GM18520 (cell line): ENCODE measurements around the gene KIF20A.
"Not testable (repeated sequence)": the region's sequence is repeated elsewhere in the genome, so short reads cannot be mapped to it uniquely, and the experiment has no call there.

ENCODE experiments used
- ATAC-seq: cut with Tn5 transposase; IDR thresholded peaks from one replicate; pipeline ENCODE4 v1.9.1; 2021; ENCODE audit not compliant: unreplicated experiment

The KIF20A gene

GRCh38 chr5:138182808-138183207 is 3.9 kb downstream of the KIF20A start:
- ATAC-seq = no peak

- no peak for ATAC-seq
Measured at GRCh38 chr5:138186002-138186447, 7.1 kb downstream of the KIF20A start.

GRCh38 chr5:138188626-138189025 is 9.7 kb downstream of the KIF20A start:
- no peak for ATAC-seq

DNA sequence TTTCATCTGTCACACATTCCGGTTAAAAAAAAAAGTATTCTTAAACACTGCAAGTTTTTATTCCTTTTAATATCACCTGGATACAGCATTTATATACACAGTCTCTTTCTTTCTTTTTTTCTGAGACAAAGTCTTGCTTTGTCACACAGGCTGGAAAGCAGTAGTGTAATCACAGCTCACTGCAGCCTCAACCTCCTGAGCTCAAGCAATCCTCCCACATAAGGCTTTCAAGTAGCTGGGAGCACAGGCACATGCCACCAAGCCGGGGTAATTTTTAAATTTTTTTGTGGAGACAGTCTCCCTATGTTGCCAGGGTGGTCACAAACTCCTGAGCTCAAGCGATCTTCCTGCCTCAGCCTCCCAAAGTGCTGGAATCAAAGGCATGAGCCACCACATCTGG is 13.9 kb downstream of the KIF20A start:
- no peak for ATAC-seq

DNA sequence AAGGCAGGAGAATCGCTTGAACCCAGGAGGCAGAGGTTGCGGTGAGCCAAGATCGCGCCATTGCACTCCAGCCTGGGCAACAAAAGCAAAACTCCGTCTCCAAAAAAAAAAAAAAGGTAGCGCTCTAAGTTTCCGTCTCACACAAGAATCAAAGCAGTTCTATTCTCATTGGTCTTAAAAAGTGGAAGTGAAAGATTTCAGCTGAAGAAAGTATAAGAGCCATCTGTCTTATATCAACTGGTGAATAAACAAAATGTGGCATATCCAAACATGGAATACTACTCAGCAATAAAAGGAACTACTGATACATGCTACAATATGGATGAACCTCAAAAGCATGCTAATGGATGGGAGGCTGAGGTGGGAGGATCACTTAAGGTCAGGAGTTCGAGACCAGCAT is 14.9 kb downstream of the KIF20A start:
- ATAC-seq = not testable (repeated sequence)

- no peak for ATAC-seq
Measured at GRCh38 chr5:138210985-138211384, 32.1 kb downstream of the KIF20A start.

- no peak for ATAC-seq
Measured at GRCh38 chr5:138212828-138213160, 33.9 kb downstream of the KIF20A start.

- ATAC-seq = peak; percentile 94
Measured at GRCh38 chr5:138213161-138214029, 34.5 kb downstream of the KIF20A start, which contains the start of gene CDC23. Gene CDC23, minus strand, starts transcription at chr5:138213323. Its CDS starts 11 bp downstream, at chr5:138213312.

- ATAC-seq = no peak
Measured at GRCh38 chr5:138216799-138217198, 37.9 kb downstream of the KIF20A start.

DNA sequence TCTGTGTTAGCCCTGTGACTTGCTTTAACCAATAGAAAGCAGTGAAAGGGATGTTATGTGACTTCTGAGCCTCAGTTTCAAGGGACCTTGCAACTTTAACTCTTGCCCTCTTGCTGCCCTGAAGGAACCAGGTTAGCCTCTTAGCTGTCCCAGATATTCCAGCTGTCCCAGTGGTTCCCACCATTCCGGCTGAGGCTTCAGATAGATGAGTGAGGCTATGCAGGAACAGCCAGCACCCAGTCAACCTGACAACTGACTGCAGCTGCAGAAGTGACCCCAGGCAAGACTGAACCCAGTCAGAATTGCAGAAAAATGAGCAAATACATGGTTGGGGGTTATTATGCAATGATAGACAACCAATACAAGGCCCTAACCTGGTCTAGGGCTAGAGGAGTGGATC is 44.6 kb downstream of the KIF20A start:
- ATAC-seq = no peak

GRCh38 chr5:138224712-138225111 is 45.8 kb downstream of the KIF20A start:
- ATAC-seq = no peak

DNA sequence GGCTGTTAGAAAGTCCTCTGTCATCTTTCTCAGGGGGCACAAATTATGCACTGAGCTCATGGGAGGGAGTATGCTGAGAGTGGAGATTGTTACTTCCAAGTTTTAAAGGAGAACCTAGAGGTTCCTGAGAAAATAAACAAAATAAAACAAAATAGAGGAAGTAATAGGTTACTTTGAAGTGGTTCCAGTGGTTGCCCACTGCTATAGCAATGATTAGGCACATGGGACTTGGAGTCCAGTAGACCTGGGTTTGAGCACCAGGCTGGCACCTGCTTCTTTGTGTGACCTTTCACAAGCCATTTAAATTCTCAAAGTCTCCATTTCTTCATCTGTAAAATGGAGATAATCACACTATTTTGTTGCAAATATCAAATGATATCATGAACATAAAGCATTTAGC is 48.0 kb downstream of the KIF20A start:
- no peak for ATAC-seq

- ATAC-seq = no peak
Measured at GRCh38 chr5:138229387-138229786, 50.5 kb downstream of the KIF20A start.

DNA sequence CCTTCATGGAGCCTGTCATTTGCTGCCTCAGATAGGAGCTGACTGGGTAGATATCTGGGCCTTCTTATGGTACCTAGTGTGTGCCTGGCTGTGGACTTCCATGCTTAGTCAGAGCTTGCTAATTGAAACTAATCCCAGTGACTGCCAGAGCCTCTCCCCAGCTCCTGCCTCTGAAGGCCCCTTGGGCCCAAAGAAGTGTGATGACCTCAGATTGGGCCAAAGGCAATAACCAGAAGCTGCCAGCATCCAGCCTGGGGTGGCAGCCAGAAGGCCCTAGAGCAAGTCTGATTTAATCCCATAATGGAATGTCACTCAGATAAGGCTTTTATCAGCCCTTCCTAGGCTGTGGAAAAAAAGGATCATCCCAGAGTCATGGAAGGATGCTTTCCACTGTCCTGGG is 51.3 kb downstream of the KIF20A start:
- ATAC-seq = no peak

GRCh38 chr5:138230981-138231589 is 52.2 kb downstream of the KIF20A start:
- ATAC-seq = no peak

DNA sequence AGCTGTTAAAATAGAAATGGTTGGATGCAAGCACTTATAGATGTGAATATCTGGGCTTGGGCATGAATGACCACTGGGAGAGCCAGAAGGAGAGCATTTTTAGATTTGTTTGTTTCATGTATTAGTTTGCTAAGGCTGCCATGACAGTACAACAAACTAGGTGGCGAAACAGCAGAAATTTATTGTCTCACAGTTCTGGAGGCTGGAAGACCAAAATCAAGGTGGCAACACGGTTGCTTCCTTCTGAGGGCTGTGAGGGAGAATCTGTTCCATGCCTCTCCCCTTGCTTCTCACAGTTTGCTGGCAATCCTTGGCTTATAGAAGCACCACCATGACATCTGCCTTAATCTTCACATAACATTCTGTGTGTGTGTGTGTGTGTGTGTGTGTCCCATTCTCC is 54.4 kb downstream of the KIF20A start:
- ATAC-seq = no peak

- ATAC-seq = no peak
Measured at GRCh38 chr5:138234651-138235050, 55.7 kb downstream of the KIF20A start.
